Choroid plexus epithelial cell (primary cell): ENCODE results near the gene PLXND1.

Source experiments
- DNase-seq: peaks from one replicate; pipeline ENCODE4 v3.0.0-alpha.2; 2010; ENCODE audit warnings: low read depth
- H3K4me3 ChIP-seq: 2 replicates; pipeline ENCODE4 v1.5.1; 2011; ENCODE audit warnings: low read depth, mild to moderate bottlenecking, control low read depth, low read length, moderate library complexity
- TF ChIP-seq, protein P1 (sequence below): conservative IDR thresholded peaks from 2 replicates; pipeline ENCODE4 v1.5.1; 2011; ENCODE audit warnings: low read depth, mild to moderate bottlenecking, control low read depth, inconsistent platforms, low read length, moderate library complexity

PLXND1 gene

DNA sequence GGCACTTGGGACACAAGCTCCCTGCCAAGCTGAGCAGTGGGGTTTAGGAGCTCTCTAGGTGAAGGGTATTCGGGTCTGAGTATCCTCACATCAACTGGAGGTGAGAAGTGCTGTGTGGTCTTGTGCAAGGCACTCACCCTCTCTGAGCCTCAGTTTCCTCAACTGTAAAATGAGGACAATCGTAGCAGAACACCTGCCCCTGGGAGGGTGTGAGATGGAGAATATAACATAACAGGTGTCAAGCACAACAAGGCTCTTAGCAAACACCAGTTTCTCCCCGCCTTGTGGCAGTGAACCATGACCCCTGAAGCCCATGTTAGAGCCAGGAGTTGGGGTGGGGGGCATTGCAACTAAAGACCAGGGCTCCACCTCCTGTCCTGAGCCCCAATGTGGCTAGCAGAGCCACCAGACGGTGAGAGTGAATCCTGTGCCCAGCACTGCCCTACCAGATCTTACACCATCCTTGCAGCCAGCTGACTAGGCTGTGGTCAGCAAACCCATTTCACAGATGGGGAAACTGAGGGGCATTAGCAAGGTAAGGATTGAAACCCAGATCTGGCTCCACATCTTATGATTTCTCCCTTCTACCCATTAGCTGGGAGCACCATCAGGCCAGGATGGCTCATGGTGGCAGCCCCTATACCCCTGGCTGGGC is 2.6 kb upstream of the PLXND1 start:
- no peak for DNase-seq
- H3K4me3 ChIP-seq, result no peak overlapping the region
- TF ChIP-seq, protein P1, sequence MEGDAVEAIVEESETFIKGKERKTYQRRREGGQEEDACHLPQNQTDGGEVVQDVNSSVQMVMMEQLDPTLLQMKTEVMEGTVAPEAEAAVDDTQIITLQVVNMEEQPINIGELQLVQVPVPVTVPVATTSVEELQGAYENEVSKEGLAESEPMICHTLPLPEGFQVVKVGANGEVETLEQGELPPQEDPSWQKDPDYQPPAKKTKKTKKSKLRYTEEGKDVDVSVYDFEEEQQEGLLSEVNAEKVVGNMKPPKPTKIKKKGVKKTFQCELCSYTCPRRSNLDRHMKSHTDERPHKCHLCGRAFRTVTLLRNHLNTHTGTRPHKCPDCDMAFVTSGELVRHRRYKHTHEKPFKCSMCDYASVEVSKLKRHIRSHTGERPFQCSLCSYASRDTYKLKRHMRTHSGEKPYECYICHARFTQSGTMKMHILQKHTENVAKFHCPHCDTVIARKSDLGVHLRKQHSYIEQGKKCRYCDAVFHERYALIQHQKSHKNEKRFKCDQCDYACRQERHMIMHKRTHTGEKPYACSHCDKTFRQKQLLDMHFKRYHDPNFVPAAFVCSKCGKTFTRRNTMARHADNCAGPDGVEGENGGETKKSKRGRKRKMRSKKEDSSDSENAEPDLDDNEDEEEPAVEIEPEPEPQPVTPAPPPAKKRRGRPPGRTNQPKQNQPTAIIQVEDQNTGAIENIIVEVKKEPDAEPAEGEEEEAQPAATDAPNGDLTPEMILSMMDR, result no peak

DNA sequence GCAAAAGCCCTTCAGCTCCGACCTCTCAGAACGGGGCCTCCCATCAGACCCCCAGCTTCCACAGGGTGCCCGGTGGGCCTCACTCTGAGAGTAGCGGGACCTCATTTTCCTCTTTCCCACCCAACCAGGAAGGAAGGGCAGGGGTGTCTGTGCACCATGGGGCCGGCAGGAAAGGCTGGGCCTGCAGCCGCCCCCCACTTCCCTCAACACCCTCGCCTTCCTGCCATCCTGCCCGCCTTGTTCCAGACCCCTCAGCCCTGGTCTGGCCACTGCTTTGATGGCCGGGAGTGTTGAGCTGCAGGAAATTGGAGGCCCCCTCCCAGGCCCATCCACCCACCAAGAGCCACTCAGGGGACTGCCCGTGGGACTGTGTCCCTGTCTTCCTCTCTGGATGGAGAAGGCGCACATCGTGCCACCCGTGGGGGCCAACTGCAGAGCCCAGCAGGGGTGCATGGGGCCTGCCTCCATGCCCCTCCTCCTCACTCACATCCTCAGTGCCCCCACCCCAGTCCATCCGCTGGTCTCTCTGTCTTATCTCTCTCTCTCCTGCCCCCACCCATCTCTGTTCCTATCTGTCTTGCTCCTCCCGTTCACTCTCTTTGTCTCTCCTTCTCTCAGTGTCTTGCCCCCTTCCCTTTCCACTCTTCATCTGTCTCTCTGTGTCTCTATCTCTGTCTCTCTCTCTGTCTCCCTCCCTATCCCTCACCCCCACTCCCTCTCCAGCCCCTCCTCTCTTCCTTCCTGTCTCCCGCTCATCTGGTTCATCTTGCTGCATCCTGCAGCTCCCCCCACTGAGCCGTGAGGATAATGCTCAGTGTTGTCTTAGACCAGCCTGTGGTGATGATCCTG is 1.8 kb upstream of the PLXND1 start:
- DNase-seq, result peak; percentile 78
- no peak overlapping the region for H3K4me3 ChIP-seq
- TF ChIP-seq, protein P1, result peak; percentile 52

DNA sequence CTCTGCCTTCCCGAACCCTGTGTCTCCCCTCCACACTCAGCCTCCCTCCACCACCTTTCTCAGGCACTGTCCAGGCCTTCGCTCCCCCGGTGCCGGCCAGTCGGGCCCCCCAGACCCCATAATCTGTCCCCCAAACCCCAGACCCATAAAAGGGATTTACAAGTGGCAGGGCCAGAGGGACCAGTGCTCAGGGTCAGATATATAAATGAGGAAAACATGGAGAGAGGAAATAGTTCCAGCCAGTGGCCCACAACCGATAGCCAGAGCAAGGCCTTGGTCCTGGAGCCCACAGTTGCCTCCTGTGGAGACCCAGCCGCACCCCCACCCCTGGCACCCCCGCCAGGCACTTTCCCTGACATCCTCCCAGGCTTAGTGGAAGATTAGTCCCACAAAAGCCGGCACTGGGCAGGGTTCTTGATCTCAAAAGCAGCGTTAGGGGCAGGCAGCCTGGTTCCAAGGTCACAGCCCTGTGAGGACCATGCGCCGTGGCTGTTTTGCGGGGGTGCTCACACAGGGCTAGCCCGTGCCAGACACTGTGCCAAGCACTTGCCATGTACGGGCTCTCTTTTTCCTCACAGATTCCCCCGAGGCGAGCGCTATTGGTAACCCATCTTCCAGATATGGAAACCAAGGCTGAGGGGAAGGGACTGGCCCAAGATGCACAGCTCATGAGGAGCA is 1.1 kb upstream of the PLXND1 start:
- no peak for DNase-seq
- H3K4me3 ChIP-seq, result peak overlapping the region; percentile 72

DNA sequence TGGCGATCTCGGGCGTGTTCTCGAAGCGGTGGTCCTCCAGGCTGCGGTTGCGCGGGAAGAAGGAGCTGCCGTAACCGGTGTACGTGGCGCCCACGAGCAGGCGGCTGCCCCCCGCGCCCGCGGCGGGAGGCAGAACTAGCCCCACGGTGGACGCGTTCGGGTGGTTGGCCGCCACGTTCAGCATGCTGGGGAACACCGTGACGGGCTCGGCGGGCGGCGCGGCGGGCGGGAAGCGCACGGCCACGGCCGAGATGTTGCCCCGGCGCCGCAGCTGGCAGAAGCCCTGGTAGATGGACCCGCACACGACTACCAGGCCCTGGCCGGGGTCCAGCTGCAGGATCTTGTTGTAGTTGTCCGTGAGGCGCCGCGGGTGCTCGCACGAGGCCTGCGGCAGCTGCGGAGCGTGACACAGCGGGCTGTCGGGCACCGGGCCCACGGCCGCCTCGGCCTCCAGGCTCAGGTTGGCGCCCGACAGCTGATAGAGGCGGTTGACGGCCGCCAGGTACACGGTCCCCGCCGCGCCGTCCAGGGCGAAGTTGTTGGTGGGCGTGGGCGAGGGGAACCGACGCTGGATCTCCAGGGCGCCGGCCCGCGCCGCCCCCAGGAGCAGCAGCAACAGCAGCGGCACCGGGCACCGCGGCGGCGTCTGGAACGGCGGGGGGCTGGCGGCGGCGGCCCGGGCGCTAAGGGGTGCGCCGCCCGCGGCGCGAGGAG is 397 bp downstream of the PLXND1 start:
- TF ChIP-seq, protein P1, result no peak
- DNase-seq, result peak; percentile 52
- peak overlapping the region; percentile 72 for H3K4me3 ChIP-seq

More for the DNA sequence above, 1.1 kb upstream of the PLXND1 start:
- TF ChIP-seq, protein P1, result no peak

DNA sequence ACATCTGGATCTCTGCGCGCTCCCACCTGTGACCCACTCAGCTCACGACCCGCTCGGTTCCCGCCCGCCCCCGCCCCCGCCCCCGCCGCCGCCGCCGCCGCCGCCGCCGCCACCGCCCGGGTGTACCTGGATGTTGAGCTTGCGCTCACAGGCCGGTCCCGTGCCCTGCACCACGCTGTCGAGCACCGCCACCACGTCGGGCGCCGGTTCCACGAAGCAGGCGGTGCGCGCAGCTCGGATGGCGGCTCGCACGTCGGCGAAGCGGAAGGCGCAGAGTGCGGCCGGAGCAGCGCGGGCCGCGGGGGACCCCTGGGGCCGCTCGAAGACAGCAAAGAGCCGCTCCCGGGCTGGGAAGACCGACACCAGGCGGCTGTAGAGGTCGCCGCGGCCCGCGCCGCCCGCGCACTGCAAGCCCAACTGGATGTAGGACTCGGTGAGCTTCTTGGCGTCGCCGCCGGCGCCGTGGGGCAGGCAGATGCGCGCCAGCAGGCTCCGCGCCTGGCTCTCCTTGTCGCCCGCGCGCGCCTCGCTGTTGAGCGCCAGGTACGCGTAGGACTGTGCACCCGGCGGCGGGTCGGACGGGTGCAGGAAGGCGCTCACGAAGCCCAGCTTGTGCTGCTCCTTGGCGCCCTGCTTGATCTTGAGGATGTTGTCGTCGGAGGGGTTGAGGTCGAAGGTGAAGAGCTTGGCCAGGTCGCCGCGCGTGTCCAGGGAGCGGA is 1.1 kb downstream of the PLXND1 start:
- H3K4me3 ChIP-seq, result peak overlapping the region; percentile 72
- TF ChIP-seq, protein P1, result no peak
- DNase-seq, result peak; percentile 61

DNA sequence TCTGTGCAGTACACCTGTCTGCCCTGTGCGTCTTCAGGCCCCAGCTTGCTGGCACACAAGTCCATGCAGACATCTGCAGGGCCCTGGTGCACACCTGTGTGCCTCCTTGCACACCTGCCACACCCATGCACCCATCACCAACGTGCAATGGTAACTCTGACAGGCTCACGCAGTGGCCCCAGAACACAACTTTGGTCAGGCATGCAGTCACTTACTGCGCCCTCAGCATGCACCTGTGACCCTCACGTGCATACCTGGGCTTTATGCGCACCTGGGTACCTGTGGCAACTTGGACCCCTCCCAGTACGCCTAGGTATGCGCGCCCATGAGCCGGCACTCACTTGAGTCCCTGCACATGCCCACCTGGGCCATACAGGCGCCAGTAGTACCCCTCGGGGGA is 1.7 kb downstream of the PLXND1 start:
- DNase-seq, result no peak
- peak overlapping the region; percentile 72 for H3K4me3 ChIP-seq
- TF ChIP-seq, protein P1, result no peak
